Activated CD4-positive, alpha-beta T cell treated with anti-CD3 and anti-CD28 coated beads, Interleukin-2, amount 50 U/mL, for 24 hours (primary cell): Measurements from ENCODE around the gene GRAMD1B.

Source experiments
- DNase-seq, 2 donors: peaks; one replicate each; pipeline ENCODE4 v3.0.0-alpha.2; 2020; ENCODE audit warnings: low read depth in 1 of 2, low spot score in 1 of 2

Gene GRAMD1B

DNA sequence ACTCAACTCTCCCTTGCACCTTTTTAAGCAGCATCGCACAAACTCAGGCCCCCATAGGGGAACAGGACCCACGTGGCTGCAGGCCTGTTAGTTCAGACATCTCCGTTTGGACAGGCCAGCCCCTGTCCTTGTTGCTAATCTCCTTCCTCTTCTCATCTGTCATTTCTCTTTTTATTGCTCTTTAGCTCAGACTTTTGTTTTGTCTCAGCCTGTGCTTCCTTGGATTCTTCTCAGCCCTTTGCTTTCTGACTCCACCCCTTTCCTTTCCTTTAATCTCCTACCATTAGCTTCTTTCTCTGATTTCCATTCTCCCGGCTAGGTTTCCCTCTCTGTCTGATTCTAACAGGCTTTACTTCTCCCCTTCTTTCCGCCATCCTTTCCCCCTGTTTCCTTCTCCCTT is 155.6 kb downstream of the GRAMD1B start:
- no peak for DNase-seq

- DNase-seq, result no peak
Measured at GRCh38 chr11:123586568-123586967, 156.5 kb downstream of the GRAMD1B start.

DNA sequence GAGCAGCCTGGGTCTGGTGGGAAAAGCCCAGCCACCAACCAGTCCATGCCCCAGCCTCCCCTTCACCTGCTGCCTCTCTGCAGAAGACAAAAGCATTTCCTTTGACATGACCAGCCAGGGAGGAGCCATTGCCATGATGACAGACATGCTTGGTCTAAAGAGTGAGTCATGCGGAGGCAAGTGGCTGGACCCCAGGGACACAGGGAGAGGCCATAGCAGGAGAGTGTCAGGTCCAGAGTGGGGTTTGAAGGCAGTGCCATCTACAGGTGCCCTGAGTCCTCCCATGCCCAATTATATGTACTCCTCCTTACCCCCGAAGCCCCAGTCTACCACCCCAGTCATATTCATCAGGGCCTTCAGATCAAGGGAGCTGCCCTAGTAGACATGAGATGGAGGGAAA is 157.0 kb downstream of the GRAMD1B start:
- DNase-seq, result no peak

DNA sequence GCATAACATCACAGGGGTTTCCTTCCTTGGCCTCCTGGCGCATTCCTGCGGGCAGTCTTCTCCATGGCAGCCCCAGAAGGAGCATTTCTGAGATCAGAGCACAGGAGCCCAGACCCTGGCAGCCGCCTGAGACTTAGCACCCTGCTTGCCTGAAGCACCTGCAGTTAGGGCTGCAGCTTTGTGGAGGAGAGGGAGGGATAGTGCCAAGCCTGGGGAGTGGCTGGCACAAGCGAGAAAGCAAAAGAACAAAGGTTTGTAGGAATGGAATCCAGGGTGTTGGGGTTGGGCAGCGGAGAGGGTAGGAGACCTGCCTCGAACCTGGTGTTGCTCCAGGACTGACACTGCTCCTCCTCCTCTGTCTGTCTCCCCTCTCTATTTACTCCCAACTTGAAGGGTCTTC is 157.5 kb downstream of the GRAMD1B start:
- no peak for DNase-seq

DNA sequence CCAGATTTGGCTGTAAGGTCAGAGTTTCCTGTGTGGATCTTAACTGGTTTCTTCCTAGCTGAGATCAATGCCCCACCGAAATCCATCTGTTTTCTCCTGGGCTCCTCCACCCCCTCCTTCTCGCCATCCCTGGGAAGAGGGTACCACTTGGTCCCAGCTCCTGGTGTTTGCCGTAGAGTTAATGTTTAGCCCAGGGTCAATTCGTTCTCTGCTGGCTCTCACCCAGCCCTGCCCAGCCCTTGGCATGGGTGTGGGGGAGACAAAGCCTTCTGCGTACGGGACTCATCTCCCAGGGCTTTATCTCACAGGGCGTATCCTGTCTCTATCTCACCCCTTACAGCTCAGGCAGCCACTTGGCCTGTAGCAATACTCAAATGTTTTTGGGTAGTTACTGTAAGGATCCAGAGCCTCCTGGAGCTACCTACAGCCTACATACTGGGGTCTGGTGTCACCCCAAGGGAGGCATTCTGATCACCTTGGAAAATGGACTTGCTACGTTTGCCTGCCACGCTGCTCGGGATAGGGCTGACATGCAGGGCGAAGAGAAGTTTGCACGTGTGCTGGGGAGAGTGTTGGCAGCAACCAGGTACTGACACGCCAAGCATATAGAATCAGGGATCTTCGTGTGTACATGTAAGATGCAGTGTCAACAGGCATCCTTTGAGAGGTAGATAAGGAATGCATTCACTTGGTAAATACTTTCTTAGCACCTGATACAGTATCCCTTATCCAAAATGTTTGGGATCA is 158.2 kb downstream of the GRAMD1B start:
- DNase-seq, result no peak

- DNase-seq, result no peak
Measured at GRCh38 chr11:123588864-123589262, 158.8 kb downstream of the GRAMD1B start.

DNA sequence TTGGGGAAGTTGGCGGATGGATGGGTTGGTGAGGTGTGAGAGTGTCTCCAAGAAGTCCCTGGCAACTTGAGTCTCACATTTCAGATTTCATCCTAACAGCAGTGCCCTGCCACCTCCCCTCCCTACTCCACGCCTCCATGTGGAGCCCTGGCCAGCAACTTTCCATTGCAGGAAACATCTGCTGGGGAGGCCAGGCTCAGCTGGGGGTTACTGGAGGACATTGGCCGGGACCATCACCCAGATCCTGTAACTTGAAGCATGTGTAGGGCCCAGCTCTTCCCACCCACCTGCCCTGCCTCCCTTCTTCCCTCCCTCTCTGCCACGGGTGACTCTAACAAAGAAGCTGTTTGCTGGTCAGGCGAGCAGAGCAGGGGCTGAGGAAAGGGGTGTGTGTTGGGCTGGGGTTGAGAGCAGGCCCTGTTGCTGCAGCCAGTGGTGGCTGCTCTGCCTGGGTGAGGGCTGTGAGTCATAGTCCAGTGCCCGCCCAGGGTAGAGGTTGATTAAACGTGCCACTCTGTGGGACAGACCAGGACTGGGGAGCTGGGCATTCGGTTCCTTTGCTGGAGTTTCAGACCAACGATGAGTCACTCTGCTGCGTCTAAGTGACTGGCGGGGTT is 160.3 kb downstream of the GRAMD1B start:
- no peak for DNase-seq

DNA sequence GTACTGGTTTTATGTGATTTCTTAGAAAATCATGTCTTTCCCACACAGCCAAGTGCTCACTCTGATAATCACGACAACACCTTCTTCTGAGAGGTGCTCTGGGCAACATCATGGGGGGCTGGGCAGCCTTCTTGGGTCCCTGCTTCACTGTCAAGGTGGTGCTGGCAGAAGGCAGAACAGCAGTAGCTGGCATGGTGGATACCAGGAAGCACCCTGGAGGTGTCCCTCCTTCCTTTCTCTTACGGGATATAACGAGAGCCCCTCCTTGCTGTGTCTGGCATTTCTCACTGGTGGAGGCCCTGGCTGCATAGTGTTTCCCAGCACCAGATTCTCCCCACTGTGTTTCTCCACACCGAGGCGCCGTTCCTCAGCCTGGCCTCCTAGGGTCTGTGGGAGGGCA is 163.5 kb downstream of the GRAMD1B start:
- no peak for DNase-seq

DNA sequence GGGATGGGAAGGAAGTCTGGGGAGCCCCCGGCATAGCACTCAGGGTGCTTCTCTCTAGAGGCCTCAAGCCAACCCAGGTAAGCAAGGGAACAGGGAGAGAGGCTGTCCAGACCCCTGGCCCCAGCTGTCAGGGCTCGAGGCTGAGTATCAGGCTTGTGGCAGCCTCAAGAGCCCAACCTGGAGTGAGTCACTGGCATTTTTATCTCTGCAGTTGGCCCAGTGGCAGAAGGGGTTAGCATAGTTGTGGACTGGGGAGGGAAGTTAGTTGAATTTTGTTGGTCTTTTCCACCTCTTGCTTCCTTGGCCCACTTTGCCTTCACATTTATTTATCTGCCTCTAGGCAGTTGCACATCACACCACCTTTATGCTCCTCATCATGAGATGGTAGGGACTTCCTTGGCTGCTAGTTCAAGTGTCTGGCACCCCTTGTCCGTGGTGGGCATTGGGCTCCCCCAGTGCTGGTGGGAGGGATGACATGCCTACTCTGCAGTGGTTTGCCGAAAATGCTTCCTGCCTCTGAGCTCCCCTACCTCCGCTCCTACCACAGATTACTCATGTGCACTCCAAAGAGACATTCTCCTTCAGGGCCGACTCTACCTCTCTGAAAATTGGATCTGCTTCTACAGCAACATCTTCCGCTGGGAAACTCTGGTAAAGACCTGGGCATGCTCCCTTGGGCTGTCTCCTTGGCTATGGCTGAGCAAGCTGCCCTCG is 164.3 kb downstream of the GRAMD1B start:
- no peak for DNase-seq

DNA sequence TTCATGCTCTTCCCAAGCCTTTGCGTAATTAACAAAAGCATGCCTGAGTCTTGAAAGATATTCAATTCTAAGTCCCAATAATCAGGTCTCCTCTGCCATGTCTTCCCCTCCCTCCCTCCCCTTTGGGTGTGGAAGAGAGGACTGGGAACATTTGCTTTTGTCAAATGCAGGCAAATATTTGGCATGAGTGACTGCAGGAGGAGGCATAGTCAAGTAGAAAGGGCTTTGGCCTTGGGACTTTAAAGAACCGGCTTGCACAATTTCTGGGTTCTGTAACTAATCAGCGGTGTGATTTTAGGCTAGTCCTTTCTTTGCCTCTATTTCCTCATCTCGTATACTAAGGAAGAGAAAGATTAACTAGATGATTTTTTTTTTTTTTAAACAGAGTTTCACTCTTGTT is 164.9 kb downstream of the GRAMD1B start:
- no peak for DNase-seq

GRCh38 chr11:123597859-123598258 is 167.8 kb downstream of the GRAMD1B start:
- no peak for DNase-seq

GRCh38 chr11:123601136-123601535 is 171.1 kb downstream of the GRAMD1B start:
- DNase-seq, result no peak

- DNase-seq, result no peak
Measured at GRCh38 chr11:123601743-123602142, 171.7 kb downstream of the GRAMD1B start.

DNA sequence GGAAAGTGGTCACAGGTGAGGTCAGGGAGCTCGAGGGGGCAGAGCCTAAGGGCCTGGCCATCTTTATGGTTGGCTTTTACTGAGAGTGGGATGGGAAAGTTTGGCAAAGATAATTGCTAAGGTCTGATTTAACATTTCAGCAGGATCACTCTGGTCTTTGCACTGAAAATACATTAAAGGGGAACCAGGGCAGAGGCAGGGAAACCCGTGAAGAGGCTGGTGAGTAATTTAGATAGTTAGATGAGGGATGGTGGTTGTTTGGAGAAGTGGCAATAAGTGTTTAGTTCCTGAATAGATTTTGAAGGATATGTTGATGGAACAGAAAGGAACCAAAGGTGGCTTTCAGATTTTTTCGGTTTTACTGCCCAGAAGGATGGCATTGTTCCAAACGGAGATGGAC is 173.6 kb downstream of the GRAMD1B start:
- no peak for DNase-seq

- no peak for DNase-seq
Measured at GRCh38 chr11:123607781-123608180, 177.7 kb downstream of the GRAMD1B start.

GRCh38 chr11:123608371-123608770 is 178.3 kb downstream of the GRAMD1B start:
- DNase-seq, result no peak

- no peak for DNase-seq
Measured at GRCh38 chr11:123608945-123609344, 178.9 kb downstream of the GRAMD1B start.

DNA sequence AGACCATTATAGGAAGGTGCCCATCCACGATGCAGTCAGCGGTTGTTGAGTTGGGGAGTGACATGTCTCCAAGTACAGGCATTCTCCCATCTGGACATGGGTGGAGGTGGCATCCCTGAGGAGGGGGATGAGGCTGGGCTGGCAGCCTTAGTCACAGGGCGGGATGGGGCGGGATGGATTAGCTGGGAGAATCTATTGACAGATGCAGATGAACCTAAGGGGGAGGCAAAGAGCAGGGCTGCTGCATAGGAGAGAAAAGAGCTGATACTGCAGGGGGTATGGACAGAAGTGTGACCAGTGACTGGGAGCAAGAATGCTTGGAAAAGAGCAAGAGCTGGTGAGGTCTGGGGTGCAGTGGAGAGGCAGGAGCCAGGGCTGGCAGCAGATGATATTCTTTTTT is 181.6 kb downstream of the GRAMD1B start:
- no peak for DNase-seq

- DNase-seq, result no peak
Measured at GRCh38 chr11:123616505-123617198, 186.6 kb downstream of the GRAMD1B start.

- no peak for DNase-seq
Measured at GRCh38 chr11:123622576-123622975, 192.5 kb downstream of the GRAMD1B start.

GRCh38 chr11:123624974-123625373 is 194.9 kb downstream of the GRAMD1B start:
- no peak for DNase-seq
